Tibial nerve (tissue), 4 donors: Measurements from ENCODE around the gene MT1X. TPM values are rescaled to one million over a fixed set of nuclear protein-coding genes. Genes with fewer than 3 reads are reported as not detected.

Experiments used
- DNase-seq, 2 donors: peaks; one replicate each; pipeline ENCODE4 v3.0.0-alpha.2; 2019; ENCODE audit warnings: low spot score in 2 of 2
- H3K27ac ChIP-seq, 4 donors: fragments of 200-600 bp; sonication (generic) in 3 of 4; one replicate each; pipeline ENCODE4 v1.5.1; 2017 to 2019; ENCODE audit warnings: mild to moderate bottlenecking in 1 of 4
- H3K27me3 ChIP-seq, 2 donors: fragments of 200-600 bp; sonication (generic) in 1 of 2; one replicate each; pipeline versions ENCODE4 v1.5.1 to v1.6.0; 2017 to 2019
- H3K36me3 ChIP-seq, 3 donors: fragments of 200-600 bp; sonication (generic); one replicate each; pipeline ENCODE4 v1.5.1; 2018 to 2019
- H3K4me1 ChIP-seq, 4 donors: fragments of 200-600 bp; sonication (generic) in 3 of 4; one replicate each; pipeline ENCODE4 v1.5.1; 2017 to 2019
- H3K4me3 ChIP-seq, 4 donors: fragments of 200-600 bp; sonication (generic) in 3 of 4; one replicate each; pipeline ENCODE4 v1.5.1; 2017 to 2019; ENCODE audit warnings: mild to moderate bottlenecking in 1 of 4, moderate library complexity in 1 of 4
- H3K9me3 ChIP-seq, 4 donors: fragments of 200-600 bp; sonication (generic) in 3 of 4; one replicate each; pipeline ENCODE4 v1.5.1; 2017 to 2019
- EP300 ChIP-seq, 2 donors: sonication (generic); formaldehyde crosslinking; IDR thresholded peaks; one replicate each; pipeline ENCODE4 v1.6.1; 2017; ENCODE audit warnings: antibody characterized with exemption in 2 of 2, mild to moderate bottlenecking in 1 of 2
- POLR2A ChIP-seq, 2 donors: fragments of 450-650 bp; IDR thresholded peaks; one replicate each; pipeline ENCODE4 v1.6.1; 2017; ENCODE audit warnings: antibody characterized with exemption in 2 of 2, mild to moderate bottlenecking in 2 of 2, moderate library complexity in 2 of 2
- WGBS, 2 donors: methylation state at CpG; one replicate each; pipeline ENCODE4 v1.1.5; 2018; 5-methylcytosine and 5-hydroxymethylcytosine counted together
- total RNA-seq, 4 donors: library from RNA; depleted of rRNA; stranded (reverse); fragments of >200 nt; gene quantifications; one replicate each; pipeline ENCODE4 v1.1.0, GENCODE V29; 2016
- TF ChIP-seq, protein P1 (sequence below), 5 experiments: fragments of 200-600 bp in 3 of 5; fragments of 450-650 bp in 2 of 5; sonication (generic) in 3 of 5; IDR thresholded peaks; one replicate each; pipeline ENCODE4 v1.5.1; 2016 to 2019; ENCODE audit warnings: antibody characterized with exemption in 5 of 5, mild to moderate bottlenecking in 3 of 5, moderate library complexity in 2 of 5

The MT1X gene
- total RNA-seq, 4 donors from 2014 or later, result 457 to 1,918 (median 1,024) TPM

- H3K4me3 ChIP-seq, result peak overlapping the region in 2 of 4 donors; percentile 20 to 37
- H3K27me3 ChIP-seq, result peaks cover 0 to 47% of the 10 kb centered on the region in 2 donors
- no peak for DNase-seq
- no peaks in the 10 kb centered on the region for H3K36me3 ChIP-seq
- 28 to 37% methylated on average over 39 of the region's 40 CpGs for WGBS, 2 donors
- H3K27ac ChIP-seq, result peak overlapping the region in 2 of 4 donors; percentile 10 to 40
- peaks cover 0 to 70% (median 23%) of the 10 kb centered on the region in 4 donors for H3K4me1 ChIP-seq
- no peak for TF ChIP-seq POLR2A (IDR thresholded peaks at IDR 0.05)
- TF ChIP-seq, protein P1, sequence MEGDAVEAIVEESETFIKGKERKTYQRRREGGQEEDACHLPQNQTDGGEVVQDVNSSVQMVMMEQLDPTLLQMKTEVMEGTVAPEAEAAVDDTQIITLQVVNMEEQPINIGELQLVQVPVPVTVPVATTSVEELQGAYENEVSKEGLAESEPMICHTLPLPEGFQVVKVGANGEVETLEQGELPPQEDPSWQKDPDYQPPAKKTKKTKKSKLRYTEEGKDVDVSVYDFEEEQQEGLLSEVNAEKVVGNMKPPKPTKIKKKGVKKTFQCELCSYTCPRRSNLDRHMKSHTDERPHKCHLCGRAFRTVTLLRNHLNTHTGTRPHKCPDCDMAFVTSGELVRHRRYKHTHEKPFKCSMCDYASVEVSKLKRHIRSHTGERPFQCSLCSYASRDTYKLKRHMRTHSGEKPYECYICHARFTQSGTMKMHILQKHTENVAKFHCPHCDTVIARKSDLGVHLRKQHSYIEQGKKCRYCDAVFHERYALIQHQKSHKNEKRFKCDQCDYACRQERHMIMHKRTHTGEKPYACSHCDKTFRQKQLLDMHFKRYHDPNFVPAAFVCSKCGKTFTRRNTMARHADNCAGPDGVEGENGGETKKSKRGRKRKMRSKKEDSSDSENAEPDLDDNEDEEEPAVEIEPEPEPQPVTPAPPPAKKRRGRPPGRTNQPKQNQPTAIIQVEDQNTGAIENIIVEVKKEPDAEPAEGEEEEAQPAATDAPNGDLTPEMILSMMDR (IDR thresholded peaks at IDR 0.05), result no peak
- H3K9me3 ChIP-seq, result no peaks in the 10 kb centered on the region
Observed at GRCh38 chr16:56635441-56635967, 46.8 kb upstream of the MT1X start.

GRCh38 chr16:56636616-56637413 lies 45.5 kb upstream of the MT1X start:
- Histone ChIP-seq H3K27me3 (peaks cover 0 to 47% of the 10 kb centered on the region in 2 donors), H3K27ac (peak overlapping the region in 1 of 4 donors; percentile 82), H3K4me1 (peaks cover 0 to 66% (median 21%) of the 10 kb centered on the region in 4 donors), H3K4me3 (no peak overlapping the region), H3K36me3 (no peaks in the 10 kb centered on the region), H3K9me3 (no peaks in the 10 kb centered on the region)
- no peak for DNase-seq
- WGBS, 2 donors, result 62 to 72% methylated on average over 9 of the region's 9 CpGs
- TF ChIP-seq EP300 (IDR thresholded peaks at IDR 0.05) (no peak), POLR2A (IDR thresholded peaks at IDR 0.05) (no peak)
- TF ChIP-seq, protein P1 (IDR thresholded peaks at IDR 0.05), result no peak

DNA sequence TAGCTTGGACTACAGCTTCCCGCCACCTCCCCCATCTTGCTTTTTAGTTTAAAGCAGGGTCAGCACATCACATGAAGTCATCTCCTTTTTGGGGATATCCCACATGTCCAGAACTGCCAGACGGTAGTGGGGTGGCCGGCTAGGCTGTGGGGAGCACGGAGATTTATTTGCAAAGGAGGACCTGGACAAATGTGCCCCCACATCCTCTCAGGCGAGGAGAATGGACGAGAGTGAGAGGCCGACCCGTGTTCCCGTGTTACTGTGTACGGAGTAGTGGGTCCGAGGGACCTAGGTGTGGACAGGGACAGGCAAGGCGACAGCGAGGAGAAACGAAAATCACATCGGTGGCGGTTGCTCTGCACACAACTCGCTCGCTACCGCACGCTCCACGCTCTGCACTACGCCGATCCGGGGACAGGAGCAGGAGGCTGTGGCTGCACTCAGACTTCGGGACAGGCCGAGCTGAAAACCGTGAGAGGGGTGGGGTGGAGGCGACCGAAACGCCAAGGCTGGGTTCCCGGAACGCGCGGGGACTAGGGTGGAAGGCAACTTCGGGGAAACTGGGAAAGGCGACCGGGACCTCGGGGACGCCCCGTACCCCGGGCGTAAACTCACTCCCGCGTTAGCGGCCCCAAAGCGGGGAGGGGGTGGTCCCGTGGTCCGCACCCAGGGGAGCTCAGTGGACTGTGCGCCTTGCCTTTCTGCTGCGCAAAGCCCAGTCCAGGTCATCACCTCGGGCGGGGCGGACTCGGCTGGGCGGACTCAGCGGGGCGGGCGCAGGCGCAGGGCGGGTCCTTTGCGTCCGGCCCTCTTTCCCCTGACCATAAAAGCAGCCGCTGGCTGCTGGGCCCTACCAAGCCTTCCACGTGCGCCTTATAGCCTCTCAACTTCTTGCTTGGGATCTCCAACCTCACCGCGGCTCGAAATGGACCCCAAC lies 44.2 kb upstream of the MT1X start, which contains the start of gene MT1A:
MT1A (plus strand) TSS at position 853 of the 937 bp plus-strand sequence; CDS start at position 926, 73 bp downstream.
- Histone ChIP-seq H3K9me3 (no peaks in the 10 kb centered on the region), H3K27ac (peak within 1 kb of the TSS; percentile 71 to 82 (median 76)), H3K27me3 (peaks cover 0 to 42% of the 10 kb centered on the region in 2 donors), H3K4me1 (peaks cover 0 to 61% (median 16%) of the 10 kb centered on the region in 4 donors), H3K36me3 (no peaks in the 10 kb centered on the region), H3K4me3 (peak within 1 kb of the TSS; percentile 38 to 50 (median 39))
- TF ChIP-seq EP300 (IDR thresholded peaks at IDR 0.05) (peak; percentile 65 to 90), POLR2A (IDR thresholded peaks at IDR 0.05) (peak; percentile 40 to 71)
- TF ChIP-seq, protein P1 (IDR thresholded peaks at IDR 0.05), result no peak
- 14 to 19% methylated on average over 45 to 52 of the region's 68 CpGs for WGBS, 2 donors
- DNase-seq, result peak; percentile 51 to 61

- Histone ChIP-seq H3K27me3 (peaks cover 0 to 44% of the 10 kb centered on the region in 2 donors), H3K27ac (peak overlapping the region in 2 of 4 donors; percentile 78 to 82), H3K36me3 (no peaks in the 10 kb centered on the region), H3K4me1 (peaks cover 0 to 61% (median 26%) of the 10 kb centered on the region in 4 donors), H3K4me3 (peak overlapping the region in 1 of 4 donors; percentile 50), H3K9me3 (no peaks in the 10 kb centered on the region)
- no peak for DNase-seq
- TF ChIP-seq EP300 (IDR thresholded peaks at IDR 0.05) (no peak), POLR2A (IDR thresholded peaks at IDR 0.05) (no peak)
- TF ChIP-seq, protein P1 (IDR thresholded peaks at IDR 0.05), result no peak
- WGBS, 2 donors, result 63 to 74% methylated on average over 1 of the region's 1 CpG
Observed at GRCh38 chr16:56639045-56639444, 43.2 kb upstream of the MT1X start.
